Muscle layer of duodenum (tissue), 2 donors: ENCODE measurements around the gene GALNT18.

Source experiments
- H3K27ac ChIP-seq: one replicate; pipeline ENCODE4 v1.7.0; 2013; ENCODE audit warnings: mild to moderate bottlenecking, low read length
- H3K27me3 ChIP-seq: one replicate; pipeline ENCODE4 v1.7.0; 2013; ENCODE audit warnings: low read depth, mild to moderate bottlenecking, control low read depth, low read length
- H3K36me3 ChIP-seq, 2 donors: one replicate each; pipeline ENCODE4 v1.7.0; 2013; ENCODE audit warnings: low read length in 2 of 2, control low read depth in 1 of 2, mild to moderate bottlenecking in 1 of 2; ENCODE audit not compliant: insufficient read depth in 2 of 2, control insufficient read depth in 1 of 2
- H3K4me1 ChIP-seq, 2 donors: one replicate each; pipeline ENCODE4 v1.7.0; 2013; ENCODE audit warnings: low read length in 2 of 2, mild to moderate bottlenecking in 2 of 2, control low read depth in 1 of 2, moderate library complexity in 1 of 2; ENCODE audit not compliant: insufficient read depth in 2 of 2, control insufficient read depth in 1 of 2
- H3K4me3 ChIP-seq, 2 donors: one replicate each; pipeline ENCODE4 v1.7.0; 2013; ENCODE audit warnings: low read length in 2 of 2, low read depth in 1 of 2, mild to moderate bottlenecking in 1 of 2
- H3K9me3 ChIP-seq, 2 donors: one replicate each; pipeline ENCODE4 v1.7.0; 2013; ENCODE audit warnings: low read length in 2 of 2, control low read depth in 1 of 2, mild to moderate bottlenecking in 1 of 2; ENCODE audit not compliant: control insufficient read depth in 1 of 2
- donor health status: healthy.

GALNT18 gene

DNA sequence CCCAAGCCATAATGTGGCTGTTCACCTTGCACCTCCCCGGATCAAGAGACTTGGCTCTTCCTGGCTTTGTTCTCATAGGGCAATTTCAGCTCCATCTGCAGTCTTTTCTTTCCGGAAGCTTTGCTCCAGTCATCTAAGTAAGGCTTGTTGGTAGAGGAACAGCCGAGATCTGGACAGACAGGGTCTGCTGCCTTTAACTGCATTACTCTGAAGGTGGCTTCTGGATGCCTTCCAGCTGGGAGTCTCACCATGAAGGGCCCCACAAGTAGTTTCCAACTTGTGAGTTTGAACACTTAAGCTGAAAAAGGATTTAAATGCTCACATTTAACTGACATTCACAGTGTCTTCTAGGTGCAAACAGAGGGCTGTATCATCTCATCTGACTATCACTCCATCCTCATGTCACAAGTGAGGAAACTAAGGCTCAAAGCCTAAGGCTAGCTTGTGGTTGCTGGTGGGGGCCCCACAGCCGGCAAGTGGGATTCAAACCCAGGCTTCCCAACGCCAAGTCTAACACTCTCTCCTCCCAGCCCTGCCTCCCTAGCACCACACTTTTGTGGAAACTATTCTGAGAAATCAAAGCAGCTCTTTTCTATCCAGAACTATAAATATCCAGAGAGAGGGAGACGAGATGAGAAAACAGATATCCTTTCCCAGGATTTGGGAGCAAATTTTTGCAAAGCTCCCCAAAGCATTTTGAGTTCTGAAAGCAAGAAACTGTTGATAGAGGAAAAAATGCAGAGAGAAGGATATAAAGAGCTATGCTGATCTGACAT is 58.4 kb downstream of the GALNT18 start:
- Histone ChIP-seq H3K4me1 (peaks cover 0 to 14% of the 10 kb centered on the region in 2 donors), H3K27ac (no peak overlapping the region), H3K27me3 (no peaks in the 10 kb centered on the region), H3K9me3 (no peaks in the 10 kb centered on the region), H3K36me3 (no peaks in the 10 kb centered on the region), H3K4me3 (no peak overlapping the region)

DNA sequence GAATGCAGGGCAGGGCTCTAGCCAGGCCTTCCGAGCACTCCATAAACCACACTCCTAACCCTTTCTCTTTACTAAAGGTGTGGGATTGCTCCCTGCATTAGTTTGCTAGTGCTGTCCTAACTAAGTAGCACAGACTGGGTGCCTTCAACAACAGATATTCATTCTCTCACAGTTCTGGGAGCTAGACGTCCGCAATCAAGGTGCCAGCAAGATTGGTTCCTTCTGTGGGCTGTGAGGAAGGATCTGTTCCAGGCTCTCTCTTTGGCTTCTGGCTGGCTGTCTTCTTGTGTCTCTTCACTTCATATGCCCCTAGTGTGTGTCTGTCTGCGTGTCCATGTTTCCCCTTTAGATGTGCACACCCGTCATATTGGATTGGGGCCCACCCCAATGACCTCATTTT is 59.8 kb downstream of the GALNT18 start:
- no peaks in the 10 kb centered on the region for H3K27me3 ChIP-seq
- H3K4me1 ChIP-seq = peaks cover 0 to 10% of the 10 kb centered on the region in 2 donors
- H3K4me3 ChIP-seq = no peak overlapping the region
- no peak overlapping the region for H3K27ac ChIP-seq
- H3K9me3 ChIP-seq = no peaks in the 10 kb centered on the region
- H3K36me3 ChIP-seq = no peaks in the 10 kb centered on the region

DNA sequence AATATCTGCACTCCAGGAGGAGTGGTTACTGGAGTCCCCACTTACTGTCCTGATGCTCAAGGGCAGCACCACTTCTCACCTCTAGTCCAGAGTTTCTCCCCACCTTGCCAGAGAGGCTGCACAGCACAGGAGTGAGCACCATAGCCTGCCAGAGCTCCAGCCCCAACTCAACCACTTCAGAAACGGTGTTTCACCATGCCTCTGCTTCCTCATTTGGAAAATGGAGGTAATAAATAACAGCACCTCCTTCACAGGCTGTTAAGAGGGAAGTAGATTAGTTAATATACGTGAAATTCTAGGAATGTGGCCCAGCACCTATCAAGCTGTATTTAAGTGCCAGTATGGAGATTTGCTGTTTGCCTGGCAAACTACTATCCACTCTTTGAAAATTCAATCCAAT is 63.0 kb downstream of the GALNT18 start:
- H3K27me3 ChIP-seq = no peaks in the 10 kb centered on the region
- H3K4me1 ChIP-seq = peaks cover 0 to 19% of the 10 kb centered on the region in 2 donors
- no peak overlapping the region for H3K4me3 ChIP-seq
- H3K27ac ChIP-seq = no peak overlapping the region
- no peaks in the 10 kb centered on the region for H3K9me3 ChIP-seq
- no peaks in the 10 kb centered on the region for H3K36me3 ChIP-seq

DNA sequence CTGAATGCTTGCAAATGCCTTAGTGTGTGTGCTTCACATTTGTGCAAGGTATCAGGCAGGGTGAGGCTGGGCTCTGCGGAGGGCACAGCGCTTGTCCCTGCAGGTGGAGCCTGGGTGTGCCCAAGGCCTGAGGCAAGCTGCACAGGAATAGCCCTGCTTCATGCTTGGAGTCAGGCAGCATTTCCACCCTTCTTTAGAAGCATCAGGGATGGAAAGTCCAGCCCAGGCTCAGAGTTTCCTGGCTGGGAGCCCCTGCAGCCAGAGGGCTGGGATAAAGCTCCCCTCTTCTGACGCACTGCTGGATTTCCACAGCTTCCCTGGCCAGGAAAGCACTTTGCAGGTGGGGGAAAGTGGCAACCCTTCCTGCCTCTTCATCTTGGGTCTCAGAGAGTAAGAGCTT is 63.4 kb downstream of the GALNT18 start:
- Histone ChIP-seq H3K27me3 (no peaks in the 10 kb centered on the region), H3K4me3 (no peak overlapping the region), H3K36me3 (no peaks in the 10 kb centered on the region), H3K9me3 (no peaks in the 10 kb centered on the region), H3K4me1 (peaks cover 0 to 15% of the 10 kb centered on the region in 2 donors), H3K27ac (no peak overlapping the region)

DNA sequence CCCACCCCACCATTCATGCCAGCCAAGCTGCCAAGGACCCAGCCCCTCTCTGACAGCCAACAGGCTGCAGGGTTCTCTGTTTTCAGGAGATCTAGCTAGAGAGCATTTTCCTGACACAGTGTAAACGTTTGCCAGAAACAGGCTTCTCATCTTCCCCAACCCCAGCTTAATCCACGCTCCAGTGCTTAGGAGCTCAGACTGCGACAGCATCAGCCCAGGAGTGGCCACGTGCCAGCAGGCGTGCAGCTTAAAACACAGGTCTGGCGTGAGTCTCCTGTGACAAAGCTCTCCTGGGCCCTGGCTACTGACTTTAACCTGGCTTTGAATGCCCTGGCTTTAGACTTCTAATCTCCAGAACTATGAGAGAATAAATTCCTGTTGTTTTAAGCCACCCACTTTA is 66.6 kb downstream of the GALNT18 start:
- no peak overlapping the region for H3K4me3 ChIP-seq
- H3K4me1 ChIP-seq = peaks cover 0 to 9% of the 10 kb centered on the region in 2 donors
- no peaks in the 10 kb centered on the region for H3K27me3 ChIP-seq
- H3K36me3 ChIP-seq = no peaks in the 10 kb centered on the region
- H3K27ac ChIP-seq = no peak overlapping the region
- no peaks in the 10 kb centered on the region for H3K9me3 ChIP-seq

DNA sequence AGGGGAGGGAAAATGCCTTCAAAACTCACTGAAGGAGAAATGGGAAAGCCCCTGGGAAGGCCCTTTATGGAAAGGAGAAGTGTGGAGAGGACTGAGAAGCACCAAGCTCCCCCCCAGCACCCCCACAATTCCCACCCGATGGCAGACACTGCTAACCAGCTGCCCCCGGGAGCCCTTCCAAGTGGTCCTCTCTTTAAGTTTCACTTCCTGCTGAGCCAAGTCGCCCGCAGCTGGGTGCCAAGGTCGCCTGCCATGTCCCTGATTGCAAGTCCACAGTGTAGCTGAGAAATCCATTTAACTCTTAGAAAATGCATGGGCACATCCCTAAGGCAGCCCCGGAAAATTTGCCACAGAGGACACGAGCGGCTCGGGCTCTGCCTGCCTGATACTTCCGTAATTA is 68.2 kb downstream of the GALNT18 start:
- H3K27me3 ChIP-seq = no peaks in the 10 kb centered on the region
- no peak overlapping the region for H3K4me3 ChIP-seq
- no peaks in the 10 kb centered on the region for H3K9me3 ChIP-seq
- peaks cover 0 to 14% of the 10 kb centered on the region in 2 donors for H3K4me1 ChIP-seq
- H3K27ac ChIP-seq = no peak overlapping the region
- H3K36me3 ChIP-seq = no peaks in the 10 kb centered on the region

DNA sequence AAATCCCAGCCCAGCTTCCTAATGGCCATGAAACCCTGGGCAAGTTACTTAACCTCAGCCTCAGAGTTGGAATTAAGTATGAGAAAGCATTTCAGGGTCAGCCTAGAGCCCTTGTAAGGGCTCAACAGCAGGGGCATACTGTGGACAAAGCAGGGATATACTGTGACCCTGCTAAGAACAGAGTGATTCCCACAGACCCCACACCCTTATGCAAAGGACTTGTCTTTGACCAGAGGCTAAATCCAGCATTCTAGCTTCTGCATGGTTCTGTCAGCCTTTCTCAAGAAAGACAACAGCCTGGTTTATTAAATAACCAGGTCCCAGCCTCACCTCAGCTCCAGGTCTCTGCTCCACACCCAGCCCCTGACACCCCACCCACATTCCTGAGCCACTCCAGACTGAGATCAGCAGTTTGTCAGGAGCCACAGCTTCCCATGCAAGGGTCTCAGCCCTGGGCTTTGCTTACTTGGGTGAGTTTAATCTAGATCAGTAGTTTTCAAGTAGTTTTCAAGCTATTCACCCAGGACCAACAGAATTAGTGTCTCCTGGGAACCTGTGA is 69.2 kb downstream of the GALNT18 start:
- Histone ChIP-seq H3K27ac (no peak overlapping the region), H3K9me3 (no peaks in the 10 kb centered on the region), H3K36me3 (no peaks in the 10 kb centered on the region), H3K27me3 (no peaks in the 10 kb centered on the region), H3K4me1 (peaks cover 0 to 14% of the 10 kb centered on the region in 2 donors), H3K4me3 (no peak overlapping the region)

DNA sequence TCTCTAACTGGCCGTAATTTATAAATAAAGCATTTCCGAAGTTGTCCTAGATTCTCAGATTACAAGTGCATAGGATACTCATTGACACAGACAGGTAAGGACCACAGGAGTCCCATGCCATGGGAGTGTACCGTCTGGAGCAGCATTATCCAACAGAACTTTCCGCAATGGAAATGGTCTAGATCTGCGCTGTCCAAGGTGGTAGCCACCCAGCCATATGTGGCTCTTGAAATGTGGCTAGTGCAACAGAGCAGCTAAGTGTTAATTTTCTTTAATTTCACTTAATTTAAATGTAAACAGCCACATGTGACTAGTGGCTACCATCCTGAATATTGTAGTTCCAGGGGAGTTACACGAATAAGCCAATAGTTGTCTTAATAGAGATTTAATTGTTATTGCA is 71.3 kb downstream of the GALNT18 start:
- Histone ChIP-seq H3K4me3 (no peak overlapping the region), H3K27ac (no peak overlapping the region), H3K4me1 (peaks cover 0 to 14% of the 10 kb centered on the region in 2 donors), H3K36me3 (no peaks in the 10 kb centered on the region), H3K27me3 (no peaks in the 10 kb centered on the region), H3K9me3 (no peaks in the 10 kb centered on the region)

DNA sequence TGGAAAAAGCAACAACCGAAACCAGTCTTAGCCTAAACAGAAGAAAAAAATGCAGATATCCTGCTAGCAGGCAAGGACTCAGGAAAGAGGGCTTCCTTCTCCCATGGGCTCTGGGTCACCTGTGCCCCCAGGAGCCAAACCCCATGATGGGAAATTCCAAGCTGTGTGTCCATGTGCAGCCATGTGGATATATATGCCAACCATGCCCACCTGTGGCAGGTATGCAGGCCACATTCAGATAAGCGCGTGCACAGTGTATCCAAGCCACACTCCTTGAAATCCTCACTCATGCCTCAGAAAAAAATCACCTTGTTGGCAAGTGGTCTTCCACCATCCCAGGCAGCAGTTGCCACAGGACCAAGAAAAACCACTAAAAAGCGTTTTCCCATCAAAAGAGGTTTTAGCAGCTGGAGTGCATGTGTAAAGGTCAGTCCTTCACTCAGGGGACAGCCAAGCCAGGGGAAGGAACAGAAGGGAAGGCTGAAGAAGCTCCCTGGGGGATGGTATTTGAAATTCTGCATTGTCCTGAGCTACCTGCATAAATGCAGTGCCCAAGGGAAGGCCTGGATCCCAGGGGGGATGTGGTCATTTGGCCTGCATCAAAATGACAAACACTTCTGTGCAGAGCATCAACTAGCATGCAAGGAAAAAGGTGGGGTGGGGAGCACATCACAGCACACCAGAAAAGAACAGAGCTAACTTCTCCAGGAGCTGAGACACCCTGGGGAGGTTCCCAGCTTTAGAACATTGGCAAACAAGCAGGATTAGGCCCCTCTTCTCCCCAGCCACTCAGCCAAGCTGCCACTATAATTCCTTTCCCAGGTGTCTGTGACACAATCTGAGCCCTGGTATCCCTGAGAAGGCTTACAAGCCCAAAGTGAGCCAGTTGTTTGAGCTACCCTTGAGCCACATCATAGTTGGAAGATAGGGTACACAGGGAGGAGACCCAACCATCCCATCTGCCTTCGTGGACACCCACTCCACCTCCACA is 76.2 kb downstream of the GALNT18 start:
- Histone ChIP-seq H3K27ac (no peak overlapping the region), H3K9me3 (no peaks in the 10 kb centered on the region), H3K27me3 (no peaks in the 10 kb centered on the region), H3K36me3 (no peaks in the 10 kb centered on the region), H3K4me1 (peaks cover 0 to 5% of the 10 kb centered on the region in 2 donors), H3K4me3 (no peak overlapping the region)

DNA sequence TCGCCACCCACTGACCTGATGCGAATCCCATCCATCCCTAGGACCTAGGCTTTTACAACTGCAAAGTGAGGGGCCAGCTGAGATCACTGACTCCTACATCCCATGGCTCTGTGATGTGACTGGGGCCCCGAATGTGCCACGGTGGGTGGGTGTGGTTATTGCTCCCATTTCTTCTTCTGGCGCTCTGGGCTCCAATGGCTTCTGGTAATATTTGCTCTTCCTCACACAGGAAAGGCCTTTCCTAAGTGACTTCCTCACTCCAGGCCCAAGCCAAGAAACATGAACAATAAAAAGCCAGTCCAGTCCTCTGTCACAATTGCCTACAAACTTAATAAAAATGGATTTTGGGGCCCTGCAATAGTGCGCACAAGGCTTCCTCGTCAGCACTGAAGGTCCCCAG is 78.1 kb downstream of the GALNT18 start:
- no peaks in the 10 kb centered on the region for H3K9me3 ChIP-seq
- H3K27me3 ChIP-seq = no peaks in the 10 kb centered on the region
- peaks cover 0 to 4% of the 10 kb centered on the region in 2 donors for H3K4me1 ChIP-seq
- no peak overlapping the region for H3K27ac ChIP-seq
- H3K4me3 ChIP-seq = no peak overlapping the region
- H3K36me3 ChIP-seq = no peaks in the 10 kb centered on the region

DNA sequence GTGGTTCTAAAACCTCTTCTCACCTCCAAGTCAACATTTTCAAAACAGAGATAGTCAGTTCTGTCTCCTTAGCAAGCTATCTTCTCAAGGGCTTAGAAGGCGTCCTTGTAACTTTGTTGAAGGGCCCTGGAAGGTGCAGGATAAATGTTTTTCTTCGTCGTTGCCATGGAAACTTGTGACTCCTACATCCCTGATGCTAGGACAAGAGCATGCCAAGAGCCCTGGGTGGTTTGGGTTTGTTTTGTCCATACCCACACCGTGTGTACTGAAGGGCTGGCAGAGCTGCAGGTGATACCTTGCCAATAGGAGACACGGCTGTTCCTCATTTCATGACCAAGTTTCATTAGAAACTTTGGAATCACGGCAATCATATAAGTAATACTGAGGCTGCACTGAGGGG is 81.6 kb downstream of the GALNT18 start:
- no peaks in the 10 kb centered on the region for H3K27me3 ChIP-seq
- H3K36me3 ChIP-seq = no peaks in the 10 kb centered on the region
- H3K27ac ChIP-seq = no peak overlapping the region
- peaks cover 0 to 23% of the 10 kb centered on the region in 2 donors for H3K4me1 ChIP-seq
- H3K9me3 ChIP-seq = no peaks in the 10 kb centered on the region
- H3K4me3 ChIP-seq = no peak overlapping the region
